CD4-positive, alpha-beta T cell (primary cell): ENCODE data around the gene LETM1. TPM values are rescaled to one million over a fixed set of nuclear protein-coding genes. Genes with fewer than 3 reads are reported as not detected.

ENCODE experiments used
- ATAC-seq: fragments of 200-7000 bp; cut with Tn5 transposase; one replicate; pipeline ENCODE4 v1.10.0; 2022; ENCODE audit warnings: mild to moderate bottlenecking; ENCODE audit not compliant: poor library complexity
- CTCF ChIA-PET: fragments of 350-600 bp; sonication (Branson Sonifier 250); formaldehyde crosslinking; loops from one replicate; lab custom pipeline; 2021; ENCODE audit warnings: antibody characterized with exemption, inconsistent platforms; lab: Charles Lee
- POLR2A ChIA-PET: fragments of 350-600 bp; sonication (Branson Sonifier 250); formaldehyde crosslinking; loops from one replicate; lab custom pipeline; 2021; ENCODE audit warnings: antibody characterized with exemption, inconsistent platforms; lab: Charles Lee
- DNase-seq, 14 experiments: peaks; one replicate each; pipeline ENCODE4 v3.0.0-alpha.2; 2013 to 2020; ENCODE audit warnings: mixed read lengths in 2 of 14
- H3K27ac ChIP-seq, 2 donors: one replicate each; pipeline versions ENCODE4 v1.5.1 to v1.7.0; 2013; ENCODE audit warnings: low read length in 2 of 2, low read depth in 1 of 2, mild to moderate bottlenecking in 1 of 2
- H3K27me3 ChIP-seq, 2 experiments: 1 replicate in 1 of 2; 2 replicates in 1 of 2; pipeline versions ENCODE4 v1.6.1 to v1.7.0; 2013; ENCODE audit warnings: low read length in 2 of 2, control low read depth in 1 of 2, mild to moderate bottlenecking in 1 of 2, moderate library complexity in 1 of 2; ENCODE audit not compliant: insufficient read depth in 2 of 2, control insufficient read depth in 1 of 2
- H3K36me3 ChIP-seq: one replicate; pipeline ENCODE4 v1.6.1; 2013; ENCODE audit warnings: low read length, control low read depth; ENCODE audit not compliant: insufficient read depth
- H3K4me1 ChIP-seq: one replicate; pipeline ENCODE4 v1.6.1; 2013; ENCODE audit warnings: low read length, control low read depth; ENCODE audit not compliant: insufficient read depth
- H3K4me3 ChIP-seq: one replicate; pipeline ENCODE4 v1.5.1; 2013; ENCODE audit warnings: mild to moderate bottlenecking, low read length, moderate library complexity
- H3K9me3 ChIP-seq, 2 experiments: 1 replicate in 1 of 2; 2 replicates in 1 of 2; pipeline versions ENCODE4 v1.6.1 to v1.7.0; 2013; ENCODE audit warnings: low read length in 2 of 2, mild to moderate bottlenecking in 2 of 2, control low read depth in 1 of 2, moderate library complexity in 1 of 2; ENCODE audit not compliant: control insufficient read depth in 1 of 2, insufficient read depth in 1 of 2
- H3K27ac Mint-ChIP-seq: one replicate; pipeline ENCODE4 v1.8.0; 2020; ENCODE audit warnings: mixed read lengths
- H3K27me3 Mint-ChIP-seq: one replicate; pipeline ENCODE4 v1.8.0; 2021; ENCODE audit warnings: mixed read lengths
- H3K36me3 Mint-ChIP-seq: one replicate; pipeline ENCODE4 v1.8.0; 2021; ENCODE audit warnings: low read depth, mixed read lengths
- H3K4me1 Mint-ChIP-seq: one replicate; pipeline ENCODE4 v1.8.0; 2021; ENCODE audit warnings: low read depth, mixed read lengths
- H3K4me3 Mint-ChIP-seq: one replicate; pipeline ENCODE4 v1.8.0; 2020; ENCODE audit warnings: mild to moderate bottlenecking, mixed read lengths
- H3K9me3 Mint-ChIP-seq: one replicate; pipeline ENCODE4 v1.8.0; 2020; ENCODE audit warnings: mixed read lengths
- CTCF ChIP-seq: fragments of 200-600 bp; IDR thresholded peaks from one replicate; pipeline ENCODE4 v1.8.0; 2022; ENCODE audit warnings: antibody characterized with exemption, mild to moderate bottlenecking
- intact Hi-C, 2 experiments: fragments of 100-400 bp; cut with DNase I in 1 of 2; cut with micrococcal nuclease in 1 of 2; formaldehyde crosslinking; loops; one replicate each; pipeline versions ENCODE4 v1.15.1 to v1.9.0; 2023 to 2025; cut with DNase I, micrococcal nuclease
- total RNA-seq, 174 experiments: library from RNA in 2 of 174; stranded (reverse) in 2 of 174; gene quantifications; one replicate each; pipeline ENCODE4 v1.2.3 and lab custom pipeline; 2021 to 2026

The LETM1 gene
- total RNA-seq, 2 experiments from 2014 or later: 21.2 to 25.2 TPM

- Mint-ChIP-seq H3K9me3 (no peaks in the 10 kb centered on the region), H3K4me1 (no peaks in the 10 kb centered on the region), H3K36me3 (peaks cover 65% of the 10 kb centered on the region), H3K27ac (no peak overlapping the region), H3K4me3 (no peak overlapping the region), H3K27me3 (no peaks in the 10 kb centered on the region)
- CTCF ChIA-PET: no interaction called here
- Histone ChIP-seq H3K4me3 (no peak overlapping the region), H3K27me3 (no peaks in the 10 kb centered on the region), H3K4me1 (peaks cover 3% of the 10 kb centered on the region), H3K9me3 (no peaks in the 10 kb centered on the region), H3K27ac (no peak overlapping the region), H3K36me3 (peaks cover 68% of the 10 kb centered on the region)
- ATAC-seq (no peak), DNase-seq (no peak)
- intact Hi-C loops: no loop called here
- POLR2A ChIA-PET: no interaction called here
- TF ChIP-seq CTCF: no peak
Measured at GRCh38 chr4:1841887-1842210, 14.1 kb downstream of the LETM1 start.

- no peak for TF ChIP-seq CTCF
- Histone ChIP-seq H3K4me1 (peaks cover 3% of the 10 kb centered on the region), H3K4me3 (no peak overlapping the region), H3K9me3 (no peaks in the 10 kb centered on the region), H3K27me3 (no peaks in the 10 kb centered on the region), H3K27ac (no peak overlapping the region), H3K36me3 (peaks cover 67% of the 10 kb centered on the region)
- H3K36me3 Mint-ChIP-seq: peaks cover 65% of the 10 kb centered on the region
- no peak for ATAC-seq
- intact Hi-C loops: no loop called here
- DNase-seq: no peak
- no peaks in the 10 kb centered on the region for H3K27me3 Mint-ChIP-seq
- no peak overlapping the region for H3K27ac Mint-ChIP-seq
- POLR2A ChIA-PET: no interaction called here
- no peaks in the 10 kb centered on the region for H3K9me3 Mint-ChIP-seq
- no peak overlapping the region for H3K4me3 Mint-ChIP-seq
- H3K4me1 Mint-ChIP-seq: no peaks in the 10 kb centered on the region
- CTCF ChIA-PET: no interaction called here
Measured at GRCh38 chr4:1841201-1841886, 14.6 kb downstream of the LETM1 start.

GRCh38 chr4:1839282-1839681 is 16.7 kb downstream of the LETM1 start:
- intact Hi-C loops: loop anchor here in 1 of 2 experiments (5.0 kb wide), 1 partner anchor 48 kb away; no protein-coding TSS in a partner anchor
- ATAC-seq (no peak), DNase-seq (no peak)
- ChIA-PET CTCF (no interaction called here), POLR2A (no interaction called here)
- peaks cover 77% of the 10 kb centered on the region for H3K36me3 Mint-ChIP-seq
- no peaks in the 10 kb centered on the region for H3K9me3 Mint-ChIP-seq
- Histone ChIP-seq H3K9me3 (no peaks in the 10 kb centered on the region), H3K36me3 (peaks cover 75% of the 10 kb centered on the region), H3K27ac (no peak overlapping the region), H3K4me3 (no peak overlapping the region), H3K27me3 (no peaks in the 10 kb centered on the region), H3K4me1 (peaks cover 3% of the 10 kb centered on the region)
- no peak for TF ChIP-seq CTCF
- no peaks in the 10 kb centered on the region for H3K27me3 Mint-ChIP-seq
- no peak overlapping the region for H3K27ac Mint-ChIP-seq
- H3K4me3 Mint-ChIP-seq: no peak overlapping the region
- no peaks in the 10 kb centered on the region for H3K4me1 Mint-ChIP-seq
